GM19193 (cell line): ENCODE results near the gene DNAJC12.
A peak's percentile ranks its signal among the peaks of the same experiment; 100 is the strongest.

Experiments
- POLR2A ChIP-seq: IDR thresholded peaks from 4 replicates; pipeline ENCODE4 v1.6.1; 2011; ENCODE audit not compliant: insufficient read depth, insufficient read length; ENCODE audit errors: extremely low read depth

Gene DNAJC12

DNA sequence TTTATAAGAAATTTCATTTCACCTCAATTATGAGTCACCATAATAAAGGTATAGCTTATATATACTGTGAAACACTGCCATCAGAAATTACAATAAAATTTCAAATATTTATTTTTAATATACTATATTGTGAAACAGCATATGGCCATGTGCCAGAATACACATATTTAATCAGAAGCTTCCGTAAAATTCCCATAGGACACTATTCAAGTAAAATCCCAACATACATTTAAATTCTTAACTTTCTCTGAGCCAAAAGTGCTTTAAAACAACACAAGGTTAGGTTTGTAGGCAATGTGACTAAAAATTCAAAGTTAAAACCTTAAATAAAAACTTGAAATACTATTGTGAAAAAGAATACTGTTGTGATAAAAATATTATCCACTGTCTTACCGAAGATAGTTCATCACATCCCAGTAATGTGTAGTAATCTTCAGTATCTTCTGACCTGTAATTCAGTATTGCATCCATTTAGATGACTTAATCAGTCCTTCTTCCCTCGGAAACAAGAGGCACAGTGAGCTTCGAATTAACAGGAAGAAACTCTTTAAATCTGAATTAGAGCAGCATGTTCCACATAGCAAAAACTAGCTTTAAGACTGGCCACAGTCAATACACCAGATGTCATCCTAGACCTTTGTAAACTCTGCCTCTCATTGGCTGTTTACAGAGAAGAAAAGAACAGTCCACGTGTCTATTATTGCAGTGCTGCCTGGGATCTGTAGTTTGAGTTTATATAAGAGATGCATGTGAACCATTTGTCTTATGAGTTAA is at the start of gene DNAJC12:
TSS of gene DNAJC12 (minus strand) at position 648 of the 774 bp plus-strand sequence. CDS start at position 471, 177 bp downstream.
- no peak for TF ChIP-seq POLR2A

DNA sequence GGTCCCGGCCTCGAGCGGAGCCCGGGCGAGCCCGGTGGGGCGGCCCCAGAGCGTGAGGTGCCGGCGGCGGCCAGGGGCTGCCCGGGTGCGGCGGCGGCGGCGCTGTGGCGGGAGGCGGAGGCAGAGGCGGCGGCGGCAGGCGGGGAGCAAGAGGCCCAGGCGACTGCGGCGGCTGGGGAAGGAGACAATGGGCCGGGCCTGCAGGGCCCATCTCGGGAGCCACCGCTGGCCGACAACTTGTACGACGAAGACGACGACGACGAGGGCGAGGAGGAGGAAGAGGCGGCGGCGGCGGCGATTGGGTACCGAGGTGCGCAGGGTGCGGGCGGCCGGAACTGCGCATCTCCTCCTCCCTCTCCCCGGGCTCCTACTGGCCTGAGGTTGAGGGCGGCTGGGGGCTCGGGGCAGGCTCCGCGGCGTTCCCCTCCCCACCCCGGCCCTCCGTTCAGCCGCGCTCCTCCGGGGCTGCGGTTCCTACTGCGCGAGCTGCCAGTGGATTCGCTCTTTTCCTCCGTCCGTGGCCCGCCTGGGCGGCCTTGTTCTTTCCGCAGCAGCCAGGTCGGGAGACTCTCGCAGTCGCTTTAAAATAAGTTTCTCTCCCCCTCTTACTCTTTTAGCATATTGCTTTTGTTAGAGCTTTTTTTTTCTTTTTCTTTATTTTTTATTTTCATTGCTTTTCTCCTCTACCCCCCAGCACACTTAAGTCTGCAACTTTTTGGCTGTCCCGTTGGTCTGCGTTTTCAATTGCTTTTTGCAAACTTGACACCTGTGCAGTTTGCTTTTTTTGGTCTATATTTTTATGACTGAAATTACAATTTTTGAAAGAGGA is 47.1 kb upstream of the DNAJC12 start:
- TF ChIP-seq POLR2A: no peak

DNA sequence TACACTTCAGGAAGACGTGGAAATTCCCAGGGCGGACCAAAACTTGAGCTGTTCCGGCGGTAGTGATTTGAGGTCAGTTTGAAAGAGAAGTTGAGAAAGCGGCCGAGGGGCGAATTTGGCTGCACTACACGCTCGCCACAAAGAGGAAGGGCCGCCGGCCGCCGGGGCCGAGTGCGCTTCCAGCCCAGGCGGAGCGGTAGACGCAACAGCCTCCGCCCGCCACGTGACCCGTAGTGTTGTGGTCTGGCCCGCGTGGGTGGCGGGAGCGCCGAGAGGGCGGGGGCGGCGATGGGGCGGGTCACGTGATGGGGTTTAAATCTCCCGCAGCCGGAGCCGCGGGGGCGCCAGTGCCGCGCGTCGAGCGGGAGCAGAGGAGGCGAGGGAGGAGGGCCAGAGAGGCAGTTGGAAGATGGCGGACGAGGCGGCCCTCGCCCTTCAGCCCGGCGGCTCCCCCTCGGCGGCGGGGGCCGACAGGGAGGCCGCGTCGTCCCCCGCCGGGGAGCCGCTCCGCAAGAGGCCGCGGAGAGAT is 46.4 kb upstream of the DNAJC12 start, which contains the start of gene SIRT1:
TSS of gene SIRT1 (plus strand) at position 344 of the 529 bp plus-strand sequence. CDS start at position 410, 66 bp downstream.
- TF ChIP-seq POLR2A: peak; percentile 95

DNA sequence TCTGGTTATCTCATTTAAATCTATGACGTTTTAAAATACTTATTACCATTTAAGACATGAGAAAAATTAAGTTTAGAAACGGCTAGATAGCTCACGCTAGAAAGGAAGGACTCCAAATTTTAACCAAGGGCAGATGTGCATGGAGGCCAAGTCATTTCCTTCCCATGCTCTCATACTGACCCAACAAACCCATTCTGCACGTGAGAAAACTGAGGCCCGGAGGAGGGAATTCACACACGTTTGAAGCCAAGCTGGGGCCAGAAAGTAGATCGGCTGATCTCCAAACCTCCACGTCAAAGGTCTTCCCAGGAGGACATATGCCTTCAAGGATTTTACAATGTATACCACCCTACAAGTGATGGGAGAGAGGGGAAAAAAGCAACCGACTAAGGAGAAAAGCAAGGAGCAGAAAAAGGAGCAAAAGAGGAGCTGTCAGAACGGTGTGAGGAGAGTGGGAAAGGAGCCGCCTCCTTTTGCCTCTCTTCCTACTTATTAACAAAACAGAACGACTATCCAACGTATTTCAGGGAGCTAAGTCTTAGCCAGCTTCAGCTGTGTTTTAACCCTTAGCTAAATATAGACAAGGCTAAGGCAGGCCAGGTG is 45.8 kb upstream of the DNAJC12 start:
- no peak for TF ChIP-seq POLR2A

GRCh38 chr10:67878133-67878532 is 40.1 kb upstream of the DNAJC12 start:
- no peak for TF ChIP-seq POLR2A

GRCh38 chr10:67875340-67876238 is 37.6 kb upstream of the DNAJC12 start:
- TF ChIP-seq POLR2A: no peak

- TF ChIP-seq POLR2A: no peak
Observed at GRCh38 chr10:67869996-67870395, 32.0 kb upstream of the DNAJC12 start.

- no peak for TF ChIP-seq POLR2A
Observed at GRCh38 chr10:67868132-67868531, 30.1 kb upstream of the DNAJC12 start.

DNA sequence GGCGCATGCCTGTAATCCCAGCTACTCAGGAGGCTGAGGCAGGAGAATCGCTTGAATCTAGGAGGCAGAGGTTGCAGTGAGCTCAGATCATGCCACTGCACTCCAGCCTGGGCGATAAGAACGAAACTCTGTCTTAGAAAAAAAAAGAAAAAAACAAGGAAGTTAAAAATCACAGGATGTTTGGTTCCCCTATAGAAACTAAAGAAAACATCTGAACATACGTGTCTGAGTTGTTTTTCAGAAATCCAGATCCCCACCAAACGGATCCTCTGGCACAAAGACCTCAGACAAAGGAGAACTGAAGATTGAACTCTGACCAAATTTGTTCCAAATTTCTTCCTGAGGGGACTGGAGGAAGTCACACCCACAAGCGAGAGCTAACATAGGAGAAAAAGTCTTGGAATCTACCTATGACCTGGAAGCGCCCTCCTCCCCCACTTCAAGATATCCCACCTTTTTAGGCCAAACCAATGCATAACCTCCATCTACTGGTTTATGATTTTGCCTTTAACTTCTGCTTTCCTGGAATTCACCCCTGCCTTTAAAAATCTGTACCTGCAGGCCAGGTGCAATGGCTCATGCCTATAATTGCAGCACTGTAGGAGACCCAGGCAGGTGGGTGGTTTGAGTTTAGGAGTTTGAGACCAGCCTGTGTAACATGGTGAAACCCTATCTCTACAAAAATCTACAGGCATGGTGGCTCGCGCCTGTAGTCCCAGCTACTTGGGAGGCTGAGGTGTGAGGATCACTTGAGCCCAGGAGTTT is 26.8 kb upstream of the DNAJC12 start:
- no peak for TF ChIP-seq POLR2A

GRCh38 chr10:67863094-67863493 is 25.1 kb upstream of the DNAJC12 start:
- no peak for TF ChIP-seq POLR2A

- no peak for TF ChIP-seq POLR2A
Observed at GRCh38 chr10:67861750-67862432, 23.9 kb upstream of the DNAJC12 start.

DNA sequence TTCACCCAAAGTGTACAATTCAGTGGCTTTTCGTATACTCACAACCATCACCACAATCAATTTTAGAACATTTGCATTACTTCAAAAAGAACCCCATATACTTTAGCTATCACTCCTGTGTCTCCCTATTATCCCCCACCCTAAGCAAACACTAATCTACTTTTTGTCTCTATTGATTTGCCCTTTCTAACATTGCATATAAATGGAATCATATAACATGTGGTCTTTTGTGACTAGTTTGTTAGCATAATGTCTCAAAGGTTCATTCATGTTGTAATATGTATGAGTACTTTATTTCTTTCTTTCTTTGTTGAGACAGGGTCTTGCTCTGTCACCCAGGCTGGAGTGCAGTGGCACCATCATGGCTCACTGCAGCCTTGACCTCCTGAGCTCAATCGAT is 21.0 kb upstream of the DNAJC12 start:
- no peak for TF ChIP-seq POLR2A

- no peak for TF ChIP-seq POLR2A
Observed at GRCh38 chr10:67853512-67853911, 15.5 kb upstream of the DNAJC12 start.

DNA sequence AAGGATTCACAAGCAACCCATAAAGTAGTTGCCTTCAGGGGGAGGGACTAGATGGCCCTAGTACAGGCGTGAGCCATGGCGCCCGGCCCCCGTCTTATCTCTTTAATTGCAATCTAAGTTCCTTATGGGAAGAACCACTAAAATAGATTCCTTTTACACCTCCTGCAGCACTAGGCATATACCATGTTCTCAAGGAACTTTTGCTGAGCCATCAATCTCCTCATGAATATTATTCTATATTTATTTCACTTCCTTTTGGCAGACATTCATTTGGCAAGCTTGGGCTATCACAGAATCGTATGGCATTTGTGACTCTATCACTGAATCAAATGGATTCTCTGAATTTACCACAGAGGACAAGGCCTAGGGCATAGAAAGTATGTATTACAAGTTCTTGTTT is 14.8 kb upstream of the DNAJC12 start:
- TF ChIP-seq POLR2A: no peak

DNA sequence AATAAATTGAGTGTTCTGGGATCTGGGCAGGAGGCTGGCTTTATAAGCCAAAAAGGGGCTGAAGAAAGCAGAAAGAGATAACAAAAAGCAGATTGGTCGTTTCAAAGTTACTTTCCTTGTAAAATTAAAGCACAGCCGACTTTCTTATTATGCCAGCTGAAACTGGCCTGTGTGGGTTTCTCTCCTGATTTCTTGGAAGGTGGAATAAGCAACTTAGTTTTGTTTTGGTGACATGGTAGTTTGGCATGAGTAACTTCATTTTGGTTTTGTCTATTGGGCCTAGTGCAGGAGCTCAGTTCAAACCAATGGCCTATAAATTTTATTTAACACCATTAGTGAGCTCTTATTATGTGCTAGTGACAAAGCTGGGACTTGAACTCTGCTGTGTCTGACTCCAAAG is 13.2 kb upstream of the DNAJC12 start:
- no peak for TF ChIP-seq POLR2A
